Measurements from ENCODE around the gene FDPS.
A peak's percentile ranks its signal among the peaks of the same experiment; 100 is the strongest.

Gene FDPS

DNA sequence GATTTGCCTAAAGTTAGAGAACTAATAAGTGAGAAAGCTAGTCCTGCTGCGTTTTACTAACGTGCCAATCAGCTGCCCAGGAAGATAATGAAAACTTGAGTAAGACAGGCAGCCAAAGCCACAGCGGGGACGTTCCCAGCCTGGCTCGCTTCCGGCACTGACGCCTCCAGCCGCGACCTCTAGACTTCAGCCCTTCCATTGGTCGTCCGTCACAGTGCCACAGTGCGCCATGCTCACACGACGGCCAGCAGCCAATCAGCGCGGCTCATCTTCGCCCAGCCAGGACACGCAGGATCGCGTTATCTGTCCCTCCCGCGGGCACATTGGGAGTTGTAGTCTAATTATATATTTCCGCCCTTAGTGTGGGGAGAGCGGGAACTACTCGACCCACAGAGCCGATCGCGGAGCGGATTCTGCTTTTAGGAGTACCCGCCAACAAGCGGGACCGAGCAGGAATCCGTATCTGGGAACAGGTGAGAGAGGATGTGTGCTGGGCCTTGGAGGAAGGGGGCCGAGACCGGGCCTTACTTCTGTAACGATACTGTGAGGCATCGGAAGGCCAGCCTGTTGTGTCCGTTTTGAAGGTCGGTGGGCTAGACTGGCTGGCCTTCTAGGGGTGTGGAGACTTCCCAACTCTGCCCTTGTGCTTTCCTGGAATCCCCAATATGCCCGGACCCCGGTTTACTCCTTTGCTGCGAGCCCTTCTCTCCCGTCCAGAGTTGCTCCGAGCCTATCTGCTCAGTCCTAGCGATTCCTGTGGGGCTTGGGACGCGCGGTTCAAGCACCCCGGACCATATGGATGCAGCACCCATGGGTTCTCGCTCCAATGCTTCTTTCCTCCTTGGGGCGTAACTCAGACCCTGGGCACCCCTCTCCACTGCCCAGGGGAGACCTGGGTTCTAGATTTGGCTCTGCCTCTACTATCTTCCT, at the start of gene FDPS:
Gene FDPS (plus strand): TSS at position 374 of the 930 bp plus-strand sequence. CDS start 924 bp downstream, outside the sequence.
- peak; percentile 68 to 94 (median 85) for DNase-seq (ENCODE audit: low read depth in 2 of 3, low spot score in 2 of 3)

DNA sequence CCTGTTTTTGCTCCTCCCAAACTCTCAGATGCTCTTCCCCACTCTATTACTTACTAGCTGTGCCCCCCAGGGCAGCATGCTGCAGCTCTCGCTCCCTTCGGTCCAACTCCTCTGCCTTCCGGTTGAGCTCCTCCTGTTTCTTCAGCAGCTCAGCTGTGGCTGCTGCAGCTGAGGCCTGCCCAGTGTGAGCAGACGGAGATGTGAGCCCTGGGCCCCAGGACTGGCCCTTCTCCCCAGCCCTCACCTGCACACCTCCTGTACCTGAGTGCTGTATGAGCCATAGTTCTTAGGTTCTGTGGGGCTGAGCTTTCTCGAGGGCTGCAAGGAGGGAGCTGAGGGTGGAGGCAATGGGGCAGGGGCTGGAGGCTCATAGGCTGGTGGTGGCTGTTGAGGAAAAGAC, 48.4 kb upstream of the FDPS start:
- DNase-seq (ENCODE audit: low read depth in 2 of 3, low spot score in 2 of 3): no peak

DNA sequence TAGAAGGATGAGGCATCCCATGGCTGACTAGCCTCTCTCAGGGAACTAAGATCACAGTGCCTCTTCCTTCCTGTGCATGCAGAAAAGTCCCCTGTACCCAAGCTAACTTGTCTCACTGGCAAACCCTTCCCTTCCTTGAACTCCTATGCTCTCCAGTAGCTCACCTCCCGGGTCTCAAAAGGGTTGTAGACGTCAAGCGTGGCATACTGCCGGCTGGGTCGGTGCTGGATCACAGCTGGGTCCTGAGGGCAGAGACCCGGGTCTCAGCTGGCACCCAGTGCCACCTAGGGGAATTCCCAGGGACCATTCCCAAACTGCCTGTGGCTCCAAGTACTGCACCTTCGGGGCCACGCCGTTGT, 47.2 kb upstream of the FDPS start:
- no peak for DNase-seq (ENCODE audit: low read depth in 2 of 3, low spot score in 2 of 3)

DNA sequence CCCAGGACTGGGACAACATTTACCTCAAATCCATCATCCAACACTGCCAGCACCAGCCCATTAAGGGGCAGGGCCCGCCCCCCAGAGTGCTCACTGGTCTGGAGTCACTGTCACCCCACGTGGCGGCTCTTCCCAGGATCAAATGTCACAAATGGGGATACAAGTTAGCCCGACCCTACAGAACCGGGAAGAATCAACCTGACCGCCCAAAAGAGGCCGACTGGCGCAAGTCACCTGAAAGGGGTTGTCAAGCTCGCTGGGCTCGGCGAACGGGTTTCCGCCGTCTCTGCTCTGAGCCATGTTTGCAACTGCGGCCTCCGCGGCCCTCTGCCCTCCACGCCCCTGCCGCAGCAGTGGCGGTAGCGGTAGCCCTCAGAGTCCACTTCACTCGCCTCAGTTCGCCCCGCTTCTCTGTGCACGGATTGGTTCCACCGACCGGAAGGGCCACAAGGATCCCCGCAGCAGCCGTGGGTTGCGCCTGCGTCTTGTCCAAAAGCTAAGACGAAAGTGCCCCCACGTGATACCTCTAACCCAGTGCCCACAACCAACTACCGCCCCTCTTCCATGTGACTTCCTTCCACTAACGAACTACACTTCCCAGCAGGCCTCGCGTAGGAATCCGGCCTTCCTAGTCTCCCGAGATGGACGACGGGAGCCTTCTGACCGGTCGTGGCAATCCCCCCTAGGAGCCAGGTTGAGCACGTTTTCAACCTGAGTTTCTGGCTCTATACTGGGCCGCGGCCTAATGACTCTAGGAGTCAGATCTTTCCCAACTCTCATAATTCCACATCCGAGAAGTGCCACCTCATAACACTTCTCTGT, 46.6 kb upstream of the FDPS start, which contains the start of gene SCAMP3:
Gene SCAMP3 (minus strand): TSS at position 509 of the 822 bp plus-strand sequence. CDS start 209 bp downstream, at position 300.
- peak; percentile 68 to 82 (median 77) for DNase-seq (ENCODE audit: low read depth in 2 of 3, low spot score in 2 of 3)

DNA sequence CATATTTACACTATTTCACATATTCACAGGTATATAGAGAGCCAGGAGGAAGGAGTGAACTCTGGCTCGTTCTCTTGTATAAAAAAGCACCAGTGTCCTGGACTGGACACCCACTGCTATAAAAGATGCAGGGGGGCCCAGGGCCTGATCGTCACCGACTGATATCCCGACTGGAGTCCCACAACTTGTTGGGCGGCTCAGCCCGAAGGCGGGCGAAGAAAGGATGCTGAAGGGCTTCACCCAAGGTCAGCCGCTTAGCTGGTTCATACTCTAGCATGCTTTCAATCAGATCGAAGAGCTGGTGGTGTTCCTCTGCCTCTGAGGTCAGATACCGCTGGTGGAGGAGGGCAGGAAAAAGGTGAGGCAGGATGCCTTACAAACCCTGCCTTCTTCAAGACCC, 45.6 kb upstream of the FDPS start:
- no peak for DNase-seq (ENCODE audit: low read depth in 2 of 3, low spot score in 2 of 3)

DNA sequence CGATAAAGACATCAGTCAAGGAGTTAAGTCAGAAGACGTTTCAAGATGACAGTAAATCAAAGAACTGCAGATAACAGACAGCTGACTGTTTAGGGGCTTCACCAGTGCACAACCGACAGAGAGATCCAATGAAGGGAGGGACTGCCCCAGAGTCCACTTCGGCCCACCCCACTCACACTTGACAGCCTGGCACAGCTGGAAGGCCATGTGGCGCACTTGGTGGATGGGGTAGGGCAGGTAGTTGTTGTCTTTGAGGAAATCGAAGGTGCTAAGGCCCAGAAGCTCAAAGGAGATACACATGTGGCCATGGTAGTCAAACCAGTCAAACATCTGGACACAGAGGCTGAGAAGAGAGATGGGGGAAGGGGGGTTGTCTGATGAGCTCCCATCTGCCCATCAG, 42.1 kb upstream of the FDPS start:
- DNase-seq (ENCODE audit: low read depth in 2 of 3, low spot score in 2 of 3): no peak

DNA sequence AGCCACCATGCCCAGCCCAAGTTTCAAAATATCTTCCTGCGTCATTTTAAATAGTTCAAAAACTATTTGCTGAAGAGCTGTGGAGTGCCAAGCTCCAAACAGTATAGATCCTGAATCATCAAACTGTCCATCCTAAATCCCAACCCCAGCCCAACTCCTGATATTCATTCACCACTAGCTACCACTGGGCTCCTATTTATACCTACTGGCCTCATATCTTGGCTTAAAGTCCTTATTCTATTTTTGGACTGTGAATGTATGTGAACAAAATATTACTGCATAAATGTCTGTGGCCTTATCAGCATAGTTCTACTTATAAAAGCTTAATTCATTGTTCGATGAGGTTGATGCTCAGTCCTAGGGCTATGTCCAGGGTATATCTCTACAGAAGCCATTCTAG, 41.3 kb upstream of the FDPS start:
- DNase-seq (ENCODE audit: low read depth in 2 of 3, low spot score in 2 of 3): no peak

DNA sequence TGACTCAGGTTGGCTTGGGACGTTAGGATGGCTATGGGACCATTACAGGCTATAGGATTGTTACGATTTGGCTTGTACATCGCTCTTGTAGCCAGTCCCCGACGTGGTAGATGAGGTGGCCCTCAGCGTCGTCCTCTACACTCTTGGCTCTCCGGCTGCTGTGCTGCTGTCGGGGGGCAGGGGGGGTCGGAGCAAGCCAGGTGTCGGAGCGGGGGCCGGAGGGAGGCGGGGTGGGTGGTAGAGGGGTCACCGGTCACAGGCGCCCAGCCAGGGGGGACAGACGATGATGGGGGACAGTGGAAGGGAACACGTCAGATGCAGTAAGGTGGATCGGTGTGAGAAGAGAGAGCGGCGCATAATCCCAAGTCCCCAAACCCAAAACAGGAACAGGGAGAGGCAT, 40.0 kb upstream of the FDPS start:
- no peak for DNase-seq (ENCODE audit: low read depth in 2 of 3, low spot score in 2 of 3)

DNA sequence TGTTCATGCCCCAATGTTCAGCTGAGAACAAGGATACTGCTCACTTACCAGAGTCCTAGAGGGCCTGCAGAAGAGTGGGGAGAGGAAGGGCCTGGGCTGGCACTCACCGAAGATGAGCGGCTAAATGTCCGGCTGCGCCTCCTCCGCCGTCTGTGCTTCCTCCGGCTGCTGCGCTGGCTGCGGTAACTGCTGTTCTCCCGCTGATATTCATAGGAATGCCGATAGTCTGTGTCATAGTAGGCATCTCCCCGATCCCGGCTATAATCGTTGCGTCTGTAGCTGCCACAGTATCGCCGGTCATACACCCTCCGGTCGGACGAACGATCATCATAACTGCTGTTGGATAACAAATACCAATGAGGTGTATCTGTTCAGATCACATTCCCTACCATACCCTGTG, 39.3 kb upstream of the FDPS start:
- DNase-seq (ENCODE audit: low read depth in 2 of 3, low spot score in 2 of 3): no peak

DNA sequence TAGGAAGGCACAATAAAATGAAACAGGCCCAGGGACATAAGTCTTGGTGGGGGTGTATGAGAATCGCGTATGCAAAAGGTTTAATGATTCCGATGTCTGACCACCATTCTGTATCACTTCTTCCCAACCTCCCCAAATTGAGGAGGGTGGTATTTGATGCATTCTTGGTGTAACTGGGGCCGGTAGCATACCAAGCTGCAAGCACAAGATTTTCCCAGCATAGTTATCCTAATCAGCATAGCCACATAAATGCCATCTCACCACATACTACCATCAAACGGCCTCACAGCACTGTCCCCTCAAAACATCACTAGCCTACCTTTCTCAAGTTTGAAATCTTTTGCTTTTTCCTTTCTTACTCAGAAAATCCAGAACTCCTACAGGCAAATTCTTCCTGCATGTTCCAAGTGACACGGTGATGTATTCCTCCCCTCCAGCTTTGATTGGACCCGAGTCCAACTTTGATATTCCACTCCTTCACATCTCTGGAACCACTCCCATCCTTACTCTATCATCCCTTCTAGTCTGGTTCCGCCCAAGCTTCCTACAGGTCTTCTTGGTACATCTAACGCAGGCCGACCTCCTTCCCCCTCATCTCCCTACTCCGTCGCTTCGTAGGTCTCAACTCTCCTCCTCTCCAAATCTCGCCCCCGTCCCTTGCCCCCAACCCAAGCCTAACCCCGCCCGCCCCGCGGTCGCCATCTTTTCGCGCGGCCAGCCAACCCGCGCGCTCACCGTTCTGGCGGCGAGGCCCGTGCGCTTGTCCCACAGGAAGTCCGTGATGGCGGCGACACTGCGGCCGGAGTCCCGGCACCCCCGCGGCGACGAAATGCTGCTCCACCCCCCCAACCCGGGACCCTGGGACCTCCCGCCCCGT, 36.0 kb upstream of the FDPS start:
- DNase-seq (ENCODE audit: low read depth in 2 of 3, low spot score in 2 of 3): peak in 1 of 3 experiments; percentile 50

DNA sequence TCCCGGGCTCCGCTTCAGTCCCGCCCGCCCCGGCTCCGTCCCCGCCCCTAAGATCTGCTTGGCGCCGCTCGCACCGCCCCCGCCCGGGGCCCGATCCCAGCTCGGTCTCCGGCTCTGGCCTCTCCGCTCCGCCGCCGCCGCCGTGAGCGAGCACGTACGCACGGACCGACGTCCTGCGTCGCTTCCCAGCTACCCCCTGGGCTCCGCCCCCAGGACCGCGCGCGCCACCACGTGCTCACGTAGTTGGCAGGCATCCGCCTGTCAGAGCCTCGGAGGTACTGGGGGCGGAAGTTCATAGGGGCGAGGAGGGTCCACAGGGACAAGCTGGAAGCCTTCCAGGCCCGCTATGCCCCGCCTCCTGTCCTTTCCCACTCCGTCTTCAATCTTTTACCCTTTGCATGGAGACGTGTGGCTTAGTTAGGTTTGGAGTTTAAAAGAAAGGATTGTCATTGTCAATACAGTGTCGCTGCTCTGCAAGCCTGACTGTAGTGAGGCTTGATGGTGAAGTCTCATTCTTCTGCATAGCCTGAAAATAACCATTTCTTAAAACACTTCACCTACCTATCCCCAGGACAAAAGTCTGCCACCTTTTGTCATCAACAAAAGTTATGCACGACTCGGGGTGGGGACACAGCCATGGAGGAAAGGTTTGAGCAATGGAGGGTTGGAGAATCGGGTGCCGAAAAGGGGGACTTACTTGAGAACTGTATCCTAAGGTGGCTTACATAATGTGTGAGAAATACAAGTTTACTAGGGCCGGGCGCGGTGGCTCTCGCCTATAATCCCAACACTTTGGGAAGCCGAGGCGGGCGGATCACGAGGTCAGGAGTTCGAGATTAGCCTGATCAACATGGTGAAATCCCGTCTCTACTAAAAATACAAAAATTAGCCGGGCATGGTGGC, 35.1 kb upstream of the FDPS start, which contains the start of gene CLK2:
Gene CLK2 (minus strand): TSS at position 162 of the 903 bp plus-strand sequence. CDS start 2,527 bp downstream, outside the sequence.
- peak; percentile 89 to 95 (median 90) for DNase-seq (ENCODE audit: low read depth in 2 of 3, low spot score in 2 of 3)

DNA sequence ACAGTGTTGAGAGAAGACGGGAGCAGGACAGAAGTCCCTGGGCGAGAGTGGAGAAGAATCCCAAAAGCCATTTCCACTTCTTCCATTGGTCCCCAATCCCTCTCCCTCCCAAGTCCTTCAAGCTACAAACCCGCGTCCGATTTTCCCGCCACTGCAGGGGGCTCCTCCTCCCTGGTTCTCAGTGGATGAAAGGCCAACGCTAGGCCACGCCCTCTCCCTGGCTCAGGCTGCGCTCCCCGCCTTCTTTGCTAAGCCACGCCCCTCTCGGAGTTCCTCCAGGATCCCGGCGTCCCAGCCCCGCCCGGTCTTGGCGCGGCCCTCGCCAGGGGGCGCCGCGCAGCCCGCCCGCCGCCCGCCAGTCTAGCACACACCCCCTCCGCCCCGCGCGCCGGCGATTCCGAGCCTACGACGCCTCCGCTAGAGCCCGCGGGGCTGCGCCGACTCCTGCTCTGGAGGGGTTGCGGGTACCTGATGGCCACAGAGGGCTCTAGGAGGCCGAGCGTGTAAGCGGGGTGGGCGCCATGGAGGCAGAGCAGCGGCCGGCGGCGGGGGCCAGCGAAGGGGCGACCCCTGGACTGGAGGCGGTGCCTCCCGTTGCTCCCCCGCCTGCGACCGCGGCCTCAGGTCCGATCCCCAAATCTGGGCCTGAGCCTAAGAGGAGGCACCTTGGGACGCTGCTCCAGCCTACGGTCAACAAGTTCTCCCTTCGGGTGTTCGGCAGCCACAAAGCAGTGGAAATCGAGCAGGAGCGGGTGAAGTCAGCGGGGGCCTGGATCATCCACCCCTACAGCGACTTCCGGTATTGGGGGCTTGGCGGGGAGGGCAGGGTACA, 31.4 kb upstream of the FDPS start, which contains the start of gene HCN3:
Gene HCN3 (plus strand): TSS at position 394 of the 832 bp plus-strand sequence. CDS start 128 bp downstream, at position 522.
- DNase-seq (ENCODE audit: low read depth in 2 of 3, low spot score in 2 of 3): peak; percentile 88 to 92 (median 88)

DNA sequence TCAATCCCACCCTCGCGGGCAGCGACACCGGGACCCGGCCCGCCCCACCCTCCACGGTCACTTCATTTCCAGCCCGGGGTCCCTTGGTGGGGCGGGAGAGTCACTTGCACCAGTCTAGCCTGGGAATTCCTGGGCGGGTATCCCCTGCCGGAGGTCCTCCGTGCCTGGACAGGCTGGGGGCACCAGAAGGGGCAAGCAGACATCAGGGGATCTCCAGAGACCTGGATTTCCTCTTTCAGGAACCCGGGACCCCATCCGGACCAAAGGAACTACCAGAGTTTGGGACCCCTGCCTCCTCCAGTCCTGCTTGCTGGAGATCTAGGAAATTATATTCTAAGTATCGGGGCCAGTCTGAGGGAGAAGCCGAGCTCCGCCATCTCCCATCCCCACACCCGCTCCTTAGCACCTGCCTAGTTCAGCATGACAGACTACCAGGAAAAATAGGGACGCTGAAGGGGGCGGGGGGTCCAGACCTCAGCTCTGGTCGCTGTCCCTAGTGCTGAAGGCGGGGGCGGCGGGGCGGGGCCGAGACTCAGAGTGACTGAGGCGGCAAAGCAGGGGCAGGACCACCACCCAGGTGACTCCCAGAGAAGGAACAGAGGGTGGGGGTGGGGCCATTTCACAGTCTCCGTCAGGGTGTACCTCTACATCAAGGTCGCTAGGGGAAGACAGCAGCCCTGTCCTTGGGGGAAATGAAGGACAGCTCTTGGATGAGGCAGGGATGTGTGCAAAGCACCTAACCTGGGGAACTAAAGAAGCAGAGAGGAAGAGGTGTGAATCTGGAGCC, 30.6 kb upstream of the FDPS start:
- peak in 2 of 3 experiments; percentile 57 for DNase-seq (ENCODE audit: low read depth in 2 of 3, low spot score in 2 of 3)

DNA sequence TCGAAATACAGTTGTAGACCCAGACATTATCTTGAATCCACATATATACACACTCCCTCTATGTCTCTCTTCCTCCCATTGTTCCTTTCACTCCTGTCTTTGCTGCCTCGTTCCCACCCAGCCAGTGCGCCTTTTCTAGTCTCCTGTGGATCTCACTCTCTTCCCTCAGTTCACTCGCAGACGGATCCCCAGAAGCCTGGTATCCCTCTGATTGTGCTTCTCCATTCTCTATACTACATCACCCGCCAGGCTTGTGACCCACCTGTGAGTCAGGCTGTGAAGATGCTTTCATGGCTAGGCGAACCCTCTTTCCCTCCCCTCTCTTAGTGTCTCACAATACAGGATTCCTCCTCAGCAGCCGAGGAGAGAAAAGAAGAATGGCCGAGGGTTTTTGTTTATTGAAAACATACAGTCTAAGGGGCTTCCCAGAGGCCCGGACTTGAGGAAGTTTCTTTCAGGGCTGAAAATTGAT, 29.9 kb upstream of the FDPS start:
- DNase-seq (ENCODE audit: low read depth in 2 of 3, low spot score in 2 of 3): no peak

DNA sequence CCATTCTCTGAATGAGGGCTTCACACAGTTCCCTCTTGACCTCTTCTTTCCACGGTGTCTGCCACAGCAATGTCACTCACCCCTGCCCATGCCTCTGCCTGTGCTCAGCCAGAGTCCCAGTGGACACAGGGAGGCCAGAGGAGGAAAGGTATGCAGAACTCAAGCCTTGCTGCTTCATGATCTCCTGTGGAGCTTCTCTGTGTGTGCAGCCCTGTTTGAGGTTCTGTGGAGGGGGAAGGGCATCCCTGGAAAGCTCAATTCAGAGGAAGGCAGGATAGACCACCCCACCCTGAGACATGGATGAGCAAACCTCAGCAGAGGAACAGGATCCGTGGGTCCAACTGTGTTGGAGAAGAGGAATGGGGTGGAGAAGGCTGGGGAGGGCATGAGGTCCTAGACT, 29.4 kb upstream of the FDPS start:
- no peak for DNase-seq (ENCODE audit: low read depth in 2 of 3, low spot score in 2 of 3)

DNA sequence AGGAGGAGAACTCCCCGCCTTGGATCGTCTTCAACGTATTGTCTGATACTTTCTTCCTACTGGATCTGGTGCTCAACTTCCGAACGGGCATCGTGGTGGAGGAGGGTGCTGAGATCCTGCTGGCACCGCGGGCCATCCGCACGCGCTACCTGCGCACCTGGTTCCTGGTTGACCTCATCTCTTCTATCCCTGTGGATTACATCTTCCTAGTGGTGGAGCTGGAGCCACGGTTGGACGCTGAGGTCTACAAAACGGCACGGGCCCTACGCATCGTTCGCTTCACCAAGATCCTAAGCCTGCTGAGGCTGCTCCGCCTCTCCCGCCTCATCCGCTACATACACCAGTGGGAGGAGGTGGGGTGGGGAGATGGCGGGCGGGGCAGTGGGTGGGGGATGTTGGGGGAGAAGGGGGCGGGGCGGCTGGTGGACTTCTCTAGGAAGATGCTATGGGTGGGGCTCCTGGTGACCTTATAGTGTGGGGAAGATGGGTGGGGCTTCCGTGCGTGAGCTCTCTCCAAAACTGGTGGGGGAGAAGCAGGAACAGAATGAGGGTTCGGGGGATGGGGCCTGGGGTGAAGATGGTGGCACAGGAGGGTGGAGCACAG, 26.1 kb upstream of the FDPS start:
- DNase-seq (ENCODE audit: low read depth in 2 of 3, low spot score in 2 of 3): no peak

DNA sequence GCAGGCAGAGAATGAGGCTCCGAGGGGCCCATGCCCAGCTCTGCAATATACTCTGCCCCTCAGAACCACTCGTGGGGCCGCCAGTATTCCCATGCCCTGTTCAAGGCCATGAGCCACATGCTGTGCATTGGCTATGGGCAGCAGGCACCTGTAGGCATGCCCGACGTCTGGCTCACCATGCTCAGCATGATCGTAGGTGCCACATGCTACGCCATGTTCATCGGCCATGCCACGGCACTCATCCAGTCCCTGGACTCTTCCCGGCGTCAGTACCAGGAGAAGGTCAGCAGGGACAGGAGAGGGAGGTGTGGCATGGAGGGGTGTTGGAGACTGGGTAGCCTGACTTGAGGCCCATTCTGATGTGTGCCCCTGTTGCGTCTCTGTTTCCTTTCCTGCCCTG, 24.2 kb upstream of the FDPS start:
- DNase-seq (ENCODE audit: low read depth in 2 of 3, low spot score in 2 of 3): no peak
